ENCODE measurements around the gene CSNK2A2.

The CSNK2A2 gene

GRCh38 chr16:58110571-58111301, 87.2 kb downstream of the CSNK2A2 start:
- no peak for DNase-seq (ENCODE audit: low read depth, low spot score)

- no peak for DNase-seq (ENCODE audit: low read depth, low spot score)
Measured at GRCh38 chr16:58109881-58110280, 88.0 kb downstream of the CSNK2A2 start.

GRCh38 chr16:58109330-58109729, 88.6 kb downstream of the CSNK2A2 start:
- DNase-seq (ENCODE audit: low read depth, low spot score): no peak

Measured in activated CD4-positive, CD25-positive, alpha-beta regulatory T cell treated with anti-CD3 and anti-CD28 coated beads, Interleukin-2, amount 50 U/mL, for 16 hours (primary cell).